ENCODE data around the gene EXT2. TPM values are rescaled to one million over a fixed set of nuclear protein-coding genes. Genes with fewer than 3 reads are reported as not detected.

The EXT2 gene
- polyA plus RNA-seq, 1 of the 3 experiments (the other 2 are of a cell fraction), result 92.9 TPM

DNA sequence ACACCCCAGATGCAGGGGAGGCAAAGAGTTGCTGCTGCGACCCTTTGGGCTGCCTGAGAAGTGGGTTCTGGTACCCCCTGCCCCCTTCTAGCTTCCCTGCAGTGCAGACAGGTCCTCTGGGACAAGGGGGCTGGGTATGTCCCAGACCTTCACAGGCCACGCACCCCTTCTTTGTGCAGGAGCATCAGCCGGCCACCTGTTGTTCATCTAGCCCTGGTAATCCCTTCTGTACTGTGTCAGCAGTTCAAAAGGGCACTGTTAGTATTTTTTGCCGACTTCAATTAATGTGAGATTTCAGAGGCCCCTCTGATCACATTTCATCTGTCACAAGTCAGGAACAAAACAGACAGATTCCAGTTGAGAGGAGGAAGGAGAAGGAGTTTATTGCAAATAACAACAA lies 164.6 kb downstream of the EXT2 start:
- Histone ChIP-seq H3K4me2 (no peak overlapping the region), H3K4me1 (ENCODE audit: control insufficient read depth in 1 of 2, insufficient read depth in 2 of 2, low read depth in 1 of 2, low read length in 1 of 2) (peaks cover 0 to 12% of the 10 kb centered on the region in 2 experiments; a peak in 1 of 4 replicates), H3K27ac (ENCODE audit: low read depth in 2 of 2, low read length in 1 of 2) (no peak overlapping the region), H3K79me2 (ENCODE audit: insufficient read depth) (no peaks in the 10 kb centered on the region), H3K9ac (no peak overlapping the region), H3K9me3 (no peaks in the 10 kb centered on the region), H3K27me3 (ENCODE audit: insufficient read depth) (no peaks in the 10 kb centered on the region), H2AFZ (ENCODE audit: low read depth) (no peak overlapping the region), H3K36me3 (replicated peaks in 1 of 2; ENCODE audit: control insufficient read depth in 1 of 2, insufficient read depth in 2 of 2, low read length in 1 of 2) (no peaks in the 10 kb centered on the region), H3F3A (replicated peaks; ENCODE audit: insufficient read depth) (no peaks in the 10 kb centered on the region), H3K9me2 (no peaks in the 10 kb centered on the region), H4K20me1 (ENCODE audit: insufficient read depth) (no peaks in the 10 kb centered on the region), H3K4me3 (ENCODE audit: low read depth in 2 of 2, low read length in 1 of 2) (no peak overlapping the region)
- no peak for DNase-seq
- TF ChIP-seq USF2 (IDR thresholded peaks at IDR 0.05; ENCODE audit: borderline replicate concordance, low read depth, low read length) (no peak), RXRA (IDR thresholded peaks at IDR 0.05; ENCODE audit: borderline replicate concordance, low read depth) (no peak), RCOR1 (IDR thresholded peaks at IDR 0.05; ENCODE audit: low read length) (no peak), EP300 (IDR thresholded peaks at IDR 0.05; ENCODE audit: borderline replicate concordance in 1 of 2, low read depth in 1 of 2, low read length in 1 of 2) (no peak), YY1 (IDR thresholded peaks at IDR 0.05; ENCODE audit: low read depth) (no peak), SIN3A (IDR thresholded peaks at IDR 0.05; ENCODE audit: borderline replicate concordance, low read depth, low read length) (no peak), CHD2 (IDR thresholded peaks at IDR 0.05; ENCODE audit: low read length, partially characterized antibody) (no peak), TEAD4 (IDR thresholded peaks at IDR 0.05; ENCODE audit: borderline replicate concordance, insufficient read depth) (no peak), CTCF (IDR thresholded peaks at IDR 0.05) (no peak), MXI1 (IDR thresholded peaks at IDR 0.05; ENCODE audit: low read depth, low read length) (no peak), JUND (IDR thresholded peaks at IDR 0.05) (no peak), ELF1 (IDR thresholded peaks at IDR 0.05) (no peak), GABPA (IDR thresholded peaks at IDR 0.05; ENCODE audit: low read depth) (no peak), POLR2AphosphoS5 (IDR thresholded peaks at IDR 0.05; ENCODE audit: low read depth, low read length) (no peak), TCF12 (IDR thresholded peaks at IDR 0.05) (no peak), GATA2 (CRISPR knock-in tag; IDR thresholded peaks at IDR 0.05) (no peak)
- TF ChIP-seq, protein P1, sequence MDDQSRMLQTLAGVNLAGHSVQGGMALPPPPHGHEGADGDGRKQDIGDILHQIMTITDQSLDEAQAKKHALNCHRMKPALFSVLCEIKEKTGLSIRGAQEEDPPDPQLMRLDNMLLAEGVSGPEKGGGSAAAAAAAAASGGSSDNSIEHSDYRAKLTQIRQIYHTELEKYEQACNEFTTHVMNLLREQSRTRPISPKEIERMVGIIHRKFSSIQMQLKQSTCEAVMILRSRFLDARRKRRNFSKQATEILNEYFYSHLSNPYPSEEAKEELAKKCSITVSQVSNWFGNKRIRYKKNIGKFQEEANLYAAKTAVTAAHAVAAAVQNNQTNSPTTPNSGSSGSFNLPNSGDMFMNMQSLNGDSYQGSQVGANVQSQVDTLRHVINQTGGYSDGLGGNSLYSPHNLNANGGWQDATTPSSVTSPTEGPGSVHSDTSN (IDR thresholded peaks at IDR 0.05), result no peak
- TF ChIP-seq, protein P2, sequence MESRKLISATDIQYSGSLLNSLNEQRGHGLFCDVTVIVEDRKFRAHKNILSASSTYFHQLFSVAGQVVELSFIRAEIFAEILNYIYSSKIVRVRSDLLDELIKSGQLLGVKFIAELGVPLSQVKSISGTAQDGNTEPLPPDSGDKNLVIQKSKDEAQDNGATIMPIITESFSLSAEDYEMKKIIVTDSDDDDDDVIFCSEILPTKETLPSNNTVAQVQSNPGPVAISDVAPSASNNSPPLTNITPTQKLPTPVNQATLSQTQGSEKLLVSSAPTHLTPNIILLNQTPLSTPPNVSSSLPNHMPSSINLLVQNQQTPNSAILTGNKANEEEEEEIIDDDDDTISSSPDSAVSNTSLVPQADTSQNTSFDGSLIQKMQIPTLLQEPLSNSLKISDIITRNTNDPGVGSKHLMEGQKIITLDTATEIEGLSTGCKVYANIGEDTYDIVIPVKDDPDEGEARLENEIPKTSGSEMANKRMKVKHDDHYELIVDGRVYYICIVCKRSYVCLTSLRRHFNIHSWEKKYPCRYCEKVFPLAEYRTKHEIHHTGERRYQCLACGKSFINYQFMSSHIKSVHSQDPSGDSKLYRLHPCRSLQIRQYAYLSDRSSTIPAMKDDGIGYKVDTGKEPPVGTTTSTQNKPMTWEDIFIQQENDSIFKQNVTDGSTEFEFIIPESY (IDR thresholded peaks at IDR 0.05; ENCODE audit: borderline replicate concordance, low read depth), result no peak
- ChIA-PET POLR2A (no interaction called here), CTCF (interaction anchor here (0.6 to 2.3 kb wide), 4 partner anchors 26 to 150 kb away, joined by 3 to 11 read pairs (median 6); no protein-coding TSS in a partner anchor)
- WGBS (ENCODE audit: low lambda C conversion rate), result 51% methylated on average over 3 of the region's 4 CpGs
